HG03520 (cell line): ENCODE results near the gene MYCBPAP.

Experiments
- ATAC-seq: cut with Tn5 transposase; IDR thresholded peaks from one replicate; pipeline ENCODE4 v1.9.1; 2021; ENCODE audit warnings: mild to moderate bottlenecking, moderate library complexity; ENCODE audit not compliant: unreplicated experiment

MYCBPAP gene

DNA sequence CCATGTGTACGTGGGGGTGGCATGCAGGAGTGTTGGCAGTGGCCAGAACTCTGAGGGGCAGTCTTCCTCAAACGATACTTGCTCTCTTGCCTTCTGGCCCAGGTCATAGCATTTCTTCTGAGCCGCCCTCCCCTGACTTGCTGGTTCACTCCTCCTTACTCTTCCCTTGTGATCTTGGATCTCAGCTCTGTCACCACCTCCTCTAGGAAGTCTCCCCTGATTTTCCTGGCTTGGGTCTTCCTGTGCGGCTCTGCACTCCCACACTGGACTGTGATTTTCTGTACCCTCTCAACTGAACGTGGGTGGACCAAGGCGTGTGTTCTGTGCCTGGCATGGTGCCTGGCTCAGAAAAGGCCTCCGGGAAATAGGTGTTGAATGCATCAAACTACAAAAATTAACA lies 27.2 kb downstream of the MYCBPAP start:
- ATAC-seq = no peak

DNA sequence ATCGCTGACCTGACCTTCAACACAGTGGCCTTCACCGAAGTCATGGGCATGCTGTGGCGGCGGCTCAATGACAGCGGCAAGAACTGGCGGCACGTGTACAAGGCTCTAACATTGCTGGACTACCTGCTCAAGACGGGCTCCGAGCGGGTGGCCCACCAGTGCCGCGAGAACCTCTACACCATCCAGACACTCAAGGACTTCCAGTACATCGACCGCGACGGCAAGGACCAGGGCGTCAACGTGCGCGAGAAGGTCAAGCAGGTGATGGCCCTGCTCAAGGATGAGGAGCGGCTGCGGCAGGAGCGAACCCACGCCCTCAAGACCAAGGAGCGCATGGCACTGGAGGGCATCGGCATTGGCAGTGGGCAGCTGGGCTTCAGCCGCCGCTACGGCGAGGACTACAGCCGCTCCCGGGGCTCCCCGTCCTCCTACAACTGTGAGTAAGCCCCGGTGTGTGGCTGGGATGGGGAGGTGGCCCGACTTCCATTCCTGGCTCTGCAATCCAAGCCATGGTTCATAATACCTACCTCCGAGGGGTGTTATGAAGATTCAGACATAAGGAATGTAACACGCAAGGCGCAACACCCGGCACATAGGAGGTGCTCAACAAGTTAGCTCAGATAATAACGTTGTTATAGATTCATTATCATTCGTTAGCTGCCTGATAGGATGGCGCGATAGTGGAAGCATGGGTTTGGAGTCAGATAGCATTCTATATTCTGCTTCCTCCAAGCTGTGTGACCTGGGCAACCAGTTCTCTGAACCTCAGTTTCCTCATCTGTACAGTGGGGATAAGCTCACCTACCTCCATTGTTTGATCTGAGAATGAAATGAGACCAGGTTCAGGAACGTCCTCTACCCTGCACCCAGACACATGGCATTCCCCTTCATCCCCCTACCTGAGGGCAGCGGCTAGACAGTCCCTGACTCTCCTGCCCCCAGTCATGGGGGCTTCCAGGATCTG lies 28.7 kb downstream of the MYCBPAP start:
- no peak for ATAC-seq

DNA sequence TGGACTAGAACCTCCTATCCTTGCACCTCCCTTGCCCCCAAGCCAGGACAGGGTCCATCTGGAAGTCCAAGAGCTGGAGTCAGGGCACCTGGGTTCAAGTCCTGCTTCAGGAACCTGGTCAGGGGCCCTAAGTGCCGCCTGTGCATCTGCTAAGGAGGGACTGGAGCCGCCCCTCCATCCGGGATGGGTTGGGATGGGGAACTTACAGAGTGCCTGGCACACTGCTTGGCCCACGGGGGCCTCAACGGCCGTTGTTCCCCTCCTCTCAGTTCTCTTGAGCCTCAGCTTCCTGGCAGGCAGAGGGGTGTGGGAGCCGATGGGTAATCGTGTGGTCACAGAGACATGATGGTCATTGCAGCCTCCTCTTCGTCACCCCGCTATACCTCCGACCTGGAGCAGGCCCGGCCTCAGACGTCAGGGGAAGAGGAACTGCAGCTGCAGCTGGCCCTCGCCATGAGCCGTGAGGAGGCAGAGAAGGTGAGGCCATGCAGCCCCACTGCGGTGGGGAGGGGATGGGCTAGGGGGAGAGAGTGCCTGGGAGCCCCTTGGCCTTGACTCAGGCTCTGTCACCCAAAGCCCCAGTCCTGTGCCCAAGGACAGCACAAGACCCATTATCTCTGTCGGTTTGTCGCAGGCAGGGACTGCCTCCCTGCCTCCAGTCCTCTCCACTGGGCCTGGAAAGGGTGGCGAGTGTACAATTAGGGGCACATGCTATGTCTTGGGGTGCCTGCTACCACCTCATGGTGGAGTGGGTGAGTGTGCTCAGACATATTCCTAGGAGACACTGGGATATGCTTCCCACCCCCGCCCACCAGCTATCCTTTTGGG lies 29.7 kb downstream of the MYCBPAP start:
- no peak for ATAC-seq

DNA sequence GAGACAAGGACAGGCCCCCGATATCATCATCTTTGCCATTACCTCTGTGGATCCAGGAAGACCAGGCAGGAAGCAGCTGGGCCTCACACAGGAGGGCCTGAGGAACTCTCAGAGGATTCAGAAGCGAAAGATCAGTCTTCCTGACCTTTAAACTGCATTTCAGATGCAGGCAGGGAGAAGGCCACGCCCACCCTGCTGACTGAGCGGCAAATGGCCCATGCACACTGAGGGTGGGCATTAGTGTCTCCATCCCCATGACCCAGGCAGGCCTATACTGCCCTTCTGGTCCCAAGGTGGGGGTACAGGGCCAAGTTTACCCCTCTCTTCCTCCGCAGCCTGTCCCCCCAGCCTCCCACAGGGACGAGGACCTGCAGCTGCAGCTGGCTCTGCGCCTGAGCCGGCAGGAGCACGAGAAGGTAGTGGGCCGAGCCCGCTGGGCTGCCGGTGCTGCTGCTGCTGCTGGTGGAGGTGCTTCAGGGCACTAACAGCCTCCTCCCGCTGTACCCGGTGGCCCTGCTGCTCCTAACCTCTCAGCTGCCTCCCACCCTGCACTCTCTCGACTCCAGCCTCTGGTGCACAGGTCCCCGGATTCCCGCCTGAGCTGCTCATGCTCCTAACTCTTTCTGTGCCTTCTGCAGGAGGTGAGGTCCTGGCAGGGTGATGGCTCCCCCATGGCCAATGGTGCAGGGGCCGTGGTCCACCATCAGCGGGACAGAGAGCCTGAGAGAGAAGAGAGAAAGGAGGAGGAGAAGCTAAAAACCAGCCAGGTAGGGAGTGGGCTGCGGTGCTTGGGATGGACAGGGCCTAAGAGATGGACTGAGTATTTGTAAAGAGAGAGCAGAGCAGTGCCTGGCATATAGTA lies 30.5 kb downstream of the MYCBPAP start:
- no peak for ATAC-seq

DNA sequence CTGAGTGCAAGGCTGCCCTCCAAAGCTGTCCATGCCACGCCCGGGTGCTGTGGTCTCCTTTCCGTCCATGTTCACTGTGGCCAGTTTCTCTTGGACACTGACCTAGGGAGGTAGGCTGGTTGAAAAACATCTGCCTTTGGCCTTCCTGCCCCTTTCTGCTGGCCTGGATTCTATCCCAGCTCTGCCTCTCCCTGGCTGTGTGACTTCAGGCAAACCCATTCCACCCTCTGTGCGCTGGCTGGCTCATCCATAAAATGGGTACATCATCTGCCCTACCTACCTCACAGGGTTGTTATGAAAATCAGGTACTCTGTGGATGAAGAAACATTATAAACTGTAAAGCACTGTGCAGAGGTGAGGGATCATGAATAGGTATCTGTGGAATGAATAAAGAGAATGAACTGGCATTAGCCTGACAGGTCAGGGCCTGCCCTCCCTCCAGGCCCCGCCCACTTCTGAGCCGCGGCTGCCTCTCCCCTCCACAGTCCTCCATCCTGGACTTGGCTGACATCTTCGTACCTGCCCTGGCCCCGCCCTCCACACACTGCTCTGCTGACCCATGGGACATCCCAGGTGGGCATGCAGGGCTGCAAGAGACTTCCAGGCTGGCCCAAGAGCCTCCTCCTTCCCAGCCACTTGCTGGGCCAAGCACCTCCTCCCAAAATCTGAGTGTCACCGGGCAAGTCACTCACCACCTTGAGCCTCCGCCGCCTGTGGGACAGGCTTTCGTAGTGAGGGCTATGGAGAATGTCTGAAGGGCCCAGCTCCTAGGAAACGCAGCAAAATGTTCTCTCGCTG lies 31.7 kb downstream of the MYCBPAP start:
- ATAC-seq = no peak

DNA sequence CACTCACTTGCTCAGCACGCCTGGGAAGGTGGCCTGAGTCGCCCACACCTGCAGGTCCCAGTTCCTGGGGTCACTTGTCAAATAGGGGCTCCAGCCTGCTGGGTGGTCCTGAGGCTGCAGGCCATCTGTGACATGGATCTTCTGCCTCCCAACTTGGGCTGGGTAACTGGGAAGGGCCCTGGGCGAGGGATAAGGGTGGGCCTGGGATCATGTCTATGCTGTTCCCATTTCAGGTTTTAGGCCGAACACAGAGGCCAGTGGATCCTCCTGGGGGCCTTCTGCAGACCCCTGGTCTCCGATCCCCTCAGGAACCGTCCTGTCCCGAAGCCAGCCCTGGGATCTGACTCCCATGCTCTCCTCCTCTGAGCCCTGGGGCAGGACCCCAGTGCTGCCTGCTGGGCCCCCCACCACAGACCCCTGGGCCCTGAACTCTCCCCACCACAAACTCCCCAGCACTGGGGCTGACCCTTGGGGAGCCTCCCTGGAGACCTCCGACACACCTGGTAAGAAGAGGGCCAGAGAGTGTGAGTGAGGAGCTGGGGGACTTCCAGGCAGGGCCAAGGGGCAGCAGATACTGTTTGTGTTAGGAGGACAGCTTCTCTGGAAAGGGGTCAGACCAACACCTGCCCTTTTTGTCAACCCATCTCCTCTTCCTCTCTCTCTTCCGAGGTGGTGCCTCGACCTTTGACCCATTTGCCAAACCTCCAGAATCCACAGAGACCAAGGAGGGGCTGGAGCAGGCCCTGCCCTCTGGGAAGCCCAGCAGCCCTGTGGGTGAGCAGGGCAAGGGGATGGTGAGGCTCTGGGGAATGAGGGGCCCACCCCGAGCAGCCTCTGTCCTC lies 32.5 kb downstream of the MYCBPAP start:
- ATAC-seq = no peak

DNA sequence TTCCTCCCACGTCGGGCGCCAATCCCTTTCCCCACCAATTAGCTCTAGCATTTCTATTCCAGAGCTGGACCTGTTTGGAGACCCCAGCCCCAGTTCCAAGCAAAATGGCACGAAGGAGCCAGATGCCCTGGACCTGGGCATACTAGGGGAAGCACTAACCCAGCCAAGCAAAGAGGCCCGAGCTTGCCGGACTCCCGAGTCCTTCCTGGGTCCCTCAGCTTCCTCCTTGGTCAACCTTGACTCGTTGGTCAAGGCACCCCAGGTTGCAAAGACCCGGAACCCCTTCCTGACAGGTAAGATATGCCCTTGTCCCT lies 33.1 kb downstream of the MYCBPAP start:
- no peak for ATAC-seq

DNA sequence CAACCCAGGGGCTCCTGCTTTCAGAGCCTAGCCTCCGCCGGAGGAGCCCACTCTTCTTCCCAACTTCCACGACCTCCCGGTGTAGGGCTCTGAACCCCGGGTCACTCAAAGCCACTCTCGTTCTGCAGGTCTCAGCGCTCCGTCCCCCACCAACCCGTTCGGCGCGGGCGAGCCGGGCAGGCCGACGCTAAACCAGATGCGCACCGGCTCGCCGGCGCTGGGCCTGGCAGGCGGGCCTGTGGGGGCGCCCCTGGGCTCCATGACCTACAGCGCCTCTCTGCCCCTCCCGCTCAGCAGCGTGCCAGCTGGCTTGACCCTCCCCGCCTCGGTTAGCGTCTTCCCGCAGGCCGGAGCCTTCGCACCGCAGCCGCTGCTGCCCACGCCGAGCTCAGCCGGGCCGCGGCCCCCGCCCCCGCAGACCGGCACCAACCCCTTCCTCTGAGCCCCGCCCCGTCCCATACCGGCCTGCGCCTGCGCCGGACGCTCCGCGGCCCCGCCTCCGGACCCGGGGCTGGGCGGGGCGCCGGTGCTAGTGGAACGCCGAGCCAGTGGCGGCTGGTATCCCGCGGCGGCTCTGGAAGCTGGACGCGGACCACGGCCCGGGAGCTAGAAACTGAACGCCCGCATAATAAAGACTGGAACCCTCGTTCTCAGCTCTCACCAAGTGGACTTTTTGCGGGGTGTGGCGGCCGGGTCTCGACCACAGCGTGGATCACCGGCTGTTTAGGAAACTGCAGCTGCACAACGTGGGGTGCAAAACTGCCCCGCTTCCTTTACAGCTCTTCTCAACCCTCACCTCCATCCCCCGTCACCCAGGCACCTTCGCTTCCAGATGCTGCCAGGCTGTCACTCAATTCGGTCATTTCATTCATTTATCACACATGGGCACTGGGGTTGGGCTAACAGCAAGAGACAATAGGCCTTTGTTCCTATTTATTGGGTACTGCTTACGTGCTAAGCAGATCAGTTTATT lies 33.8 kb downstream of the MYCBPAP start:
- peak; percentile 70 for ATAC-seq

DNA sequence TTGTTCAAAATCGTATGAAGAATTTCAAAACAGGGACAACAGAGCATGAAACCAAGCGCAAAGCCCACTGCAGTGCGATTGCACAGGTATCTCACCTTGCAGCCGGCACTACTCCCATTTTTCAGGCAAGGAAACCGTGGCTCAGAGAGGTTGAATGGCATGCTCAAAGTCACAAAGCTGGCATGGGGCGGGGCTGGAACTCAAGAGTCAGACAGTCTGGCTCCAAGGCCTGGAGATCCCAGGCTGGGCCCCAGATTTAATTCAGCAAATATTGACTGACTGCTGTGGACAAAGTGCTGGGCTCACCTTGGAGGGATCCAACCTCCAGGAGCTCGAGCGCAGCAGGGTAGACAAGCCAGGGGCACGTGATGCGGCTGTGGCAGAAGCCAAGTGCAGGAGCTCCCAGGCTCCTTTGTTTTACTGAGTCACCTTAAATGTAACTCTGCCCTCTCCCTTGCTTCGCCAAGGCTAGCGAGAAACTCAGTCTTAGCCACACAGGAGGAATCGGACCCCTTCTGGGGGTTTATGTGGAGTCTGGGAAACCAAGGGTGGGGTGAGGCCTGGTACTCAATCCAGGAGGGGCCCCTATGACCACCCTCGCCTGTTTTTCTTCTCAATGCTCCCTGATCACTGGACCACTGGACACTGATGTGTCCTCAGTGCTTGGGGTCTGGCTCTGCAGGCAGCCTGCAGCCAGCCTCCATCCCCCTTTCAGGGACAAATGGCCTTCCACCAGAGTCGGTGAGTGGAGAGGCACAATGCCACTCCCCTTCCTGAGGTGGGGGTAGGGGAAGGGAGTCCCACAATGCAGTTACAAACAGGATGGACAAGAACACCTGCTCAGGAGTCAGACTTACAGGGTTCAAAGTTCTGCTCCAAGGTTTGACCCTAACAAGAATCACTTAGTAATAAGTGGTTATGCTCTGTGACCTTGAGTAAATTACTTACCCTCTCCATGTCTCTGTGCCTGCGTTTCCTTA lies 34.8 kb downstream of the MYCBPAP start:
- no peak for ATAC-seq

DNA sequence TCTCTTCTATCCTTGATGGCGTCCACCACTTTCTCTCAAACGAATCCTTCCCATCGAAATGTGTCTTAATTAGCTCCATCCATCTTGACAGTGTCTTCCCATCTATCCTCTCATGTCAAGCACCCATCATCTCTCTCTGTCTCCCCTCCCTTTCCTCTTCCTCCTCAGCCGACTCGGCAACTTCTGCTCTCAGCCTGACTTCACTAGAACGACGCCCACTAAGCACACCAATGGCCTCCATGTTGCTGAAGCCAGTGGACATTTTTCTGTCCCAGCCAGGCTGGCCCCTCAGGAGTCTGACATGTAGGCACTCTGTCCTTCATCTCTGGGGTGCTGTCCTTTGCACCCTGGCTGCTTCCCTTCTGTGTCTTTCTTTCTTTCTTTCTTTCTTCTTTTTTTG lies 36.3 kb downstream of the MYCBPAP start:
- no peak for ATAC-seq

DNA sequence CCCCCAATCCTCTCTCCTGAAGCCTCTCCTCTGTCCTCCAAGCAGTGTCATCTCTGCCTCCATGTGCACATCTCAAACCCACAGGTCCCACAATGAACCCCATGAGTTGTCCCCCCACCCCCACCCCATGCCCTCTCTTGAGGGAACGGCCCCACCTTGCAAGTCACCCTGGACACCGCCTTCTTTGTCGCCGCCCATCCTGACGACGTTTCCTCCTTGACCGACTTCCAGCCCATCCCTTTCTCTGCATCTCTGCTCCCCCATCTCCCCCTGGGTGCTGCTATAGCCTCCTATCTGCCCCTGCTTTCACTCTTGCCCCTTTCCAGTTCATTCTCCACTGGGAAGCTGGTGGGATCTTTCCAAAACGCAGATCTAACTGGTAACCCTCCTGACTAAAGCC lies 37.1 kb downstream of the MYCBPAP start:
- no peak for ATAC-seq

DNA sequence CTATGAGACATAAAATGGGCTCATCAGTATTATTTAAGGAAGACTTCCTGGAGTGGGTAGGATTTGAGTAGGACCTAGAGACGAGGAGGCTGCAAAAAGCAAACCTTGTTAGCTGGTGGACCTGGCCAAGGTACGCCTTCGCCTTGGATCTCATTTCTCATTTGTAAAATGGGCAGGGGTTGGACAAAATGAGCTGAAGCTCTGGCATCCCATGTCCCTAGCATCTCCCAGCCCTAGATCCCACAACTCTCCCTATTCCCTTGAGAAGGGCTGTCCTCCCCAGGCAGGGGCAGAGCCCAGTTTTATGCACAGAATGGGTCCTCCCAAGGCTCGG lies 38.4 kb downstream of the MYCBPAP start:
- ATAC-seq = no peak

DNA sequence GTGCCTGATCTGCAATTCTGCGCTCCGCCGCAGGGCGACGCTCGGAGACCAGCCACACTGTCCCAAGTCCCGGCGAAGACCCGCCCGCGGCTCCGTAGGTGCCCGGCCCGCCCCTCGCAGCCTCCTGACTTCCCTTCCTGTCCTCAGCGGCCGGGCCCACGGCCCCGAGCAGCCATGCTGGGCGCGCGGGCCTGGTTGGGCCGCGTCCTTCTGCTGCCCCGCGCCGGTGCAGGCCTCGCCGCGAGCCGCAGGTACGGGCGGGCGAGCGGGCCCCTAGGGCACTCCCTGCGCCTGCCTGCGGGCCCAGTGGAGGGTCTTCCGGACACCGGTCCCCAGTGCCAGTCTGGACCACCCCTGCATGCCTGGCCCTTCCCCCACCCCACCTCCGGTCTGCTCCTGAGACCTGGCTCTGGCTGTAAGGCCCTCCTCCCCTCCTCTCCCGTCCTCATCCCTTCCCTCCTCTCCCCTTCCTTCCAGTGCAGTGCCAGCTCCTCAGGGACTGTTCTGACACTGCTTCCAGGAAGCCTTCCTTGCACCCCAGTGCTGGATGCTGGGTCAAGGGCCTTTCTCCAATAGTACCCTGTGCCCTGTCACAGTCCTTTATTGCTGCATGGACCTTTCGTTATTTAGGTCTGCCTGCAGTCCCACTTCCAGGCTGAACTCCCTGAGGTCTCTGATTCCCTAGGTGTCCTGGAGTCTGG lies 38.9 kb downstream of the MYCBPAP start, which contains the start of gene SPATA20:
TSS of gene SPATA20 (plus strand) at position 140 of the 701 bp plus-strand sequence. CDS start at position 175, 35 bp downstream.
- ATAC-seq = peak; percentile 70

DNA sequence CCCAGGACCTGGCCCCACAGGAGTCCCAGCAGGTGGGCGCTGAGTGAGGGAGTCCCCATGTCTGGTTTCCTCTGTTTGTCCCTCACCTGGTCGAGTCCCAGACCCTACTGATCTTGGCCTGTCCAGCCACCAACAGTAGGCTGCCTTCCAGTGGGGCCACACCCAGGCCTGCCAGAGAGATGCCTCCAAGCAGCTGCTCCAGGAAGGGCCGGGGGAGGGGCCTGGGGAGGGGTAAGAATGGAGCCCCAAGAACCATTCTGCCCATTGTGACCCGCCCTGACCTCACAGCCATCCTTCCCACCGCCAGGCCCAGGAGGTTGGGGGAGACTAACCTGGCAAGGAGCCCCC lies 39.5 kb downstream of the MYCBPAP start:
- no peak for ATAC-seq

DNA sequence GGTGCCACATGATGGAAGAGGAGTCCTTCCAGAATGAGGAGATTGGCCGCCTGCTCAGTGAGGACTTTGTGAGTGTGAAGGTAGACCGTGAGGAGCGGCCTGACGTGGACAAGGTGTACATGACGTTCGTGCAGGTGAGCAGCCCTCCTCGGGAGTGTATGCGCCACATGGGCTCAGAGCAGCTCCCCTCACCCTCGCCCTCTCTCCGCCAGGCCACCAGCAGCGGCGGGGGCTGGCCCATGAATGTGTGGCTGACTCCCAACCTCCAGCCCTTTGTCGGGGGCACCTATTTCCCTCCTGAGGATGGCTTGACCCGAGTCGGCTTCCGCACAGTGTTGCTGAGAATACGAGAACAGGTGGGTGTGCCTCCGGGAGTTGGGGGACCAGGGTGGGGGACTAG lies 40.6 kb downstream of the MYCBPAP start:
- ATAC-seq = no peak

DNA sequence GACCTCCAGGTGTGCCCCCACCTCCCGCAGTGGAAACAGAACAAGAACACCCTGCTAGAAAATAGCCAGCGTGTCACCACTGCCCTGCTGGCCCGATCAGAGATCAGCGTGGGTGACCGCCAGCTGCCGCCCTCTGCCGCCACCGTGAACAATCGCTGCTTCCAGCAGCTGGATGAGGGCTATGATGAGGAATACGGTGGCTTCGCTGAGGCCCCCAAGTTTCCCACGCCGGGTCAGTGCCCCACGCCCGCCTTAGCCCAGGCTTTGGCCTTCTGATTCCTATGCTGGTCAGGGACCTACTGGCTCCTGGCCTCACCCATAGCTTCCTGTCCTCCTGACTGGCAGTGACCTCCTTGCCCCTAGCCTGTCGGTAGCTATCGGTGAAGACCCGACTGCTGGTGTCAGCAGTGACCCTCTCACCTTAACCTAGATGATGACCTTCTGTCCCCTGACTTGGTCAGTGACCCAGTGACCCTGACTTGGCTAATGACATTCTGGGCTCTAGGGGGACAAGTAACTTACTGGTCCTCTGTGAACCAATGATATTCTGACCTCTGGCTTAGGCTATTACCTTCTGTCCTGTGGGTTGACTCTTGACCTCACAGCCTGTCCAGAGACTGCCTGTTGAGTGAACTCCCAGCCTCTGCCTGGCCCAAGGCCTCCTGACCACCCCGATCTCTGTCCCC lies 41.2 kb downstream of the MYCBPAP start:
- ATAC-seq = no peak
